CD4-positive, alpha-beta T cell treated with Interleukin-15 for 1 hour (primary cell): ENCODE results near the gene RTN4R.

Experiments used
- DNase-seq: peaks from one replicate; pipeline ENCODE4 v3.0.0-alpha.2; 2020

RTN4R gene

GRCh38 chr22:20212754-20213699, 55.1 kb downstream of the RTN4R start:
- DNase-seq: no peak

GRCh38 chr22:20211997-20212753, 55.9 kb downstream of the RTN4R start:
- no peak for DNase-seq

GRCh38 chr22:20211409-20211996, 56.6 kb downstream of the RTN4R start:
- DNase-seq: no peak

GRCh38 chr22:20210473-20211059, 57.6 kb downstream of the RTN4R start:
- no peak for DNase-seq

DNA sequence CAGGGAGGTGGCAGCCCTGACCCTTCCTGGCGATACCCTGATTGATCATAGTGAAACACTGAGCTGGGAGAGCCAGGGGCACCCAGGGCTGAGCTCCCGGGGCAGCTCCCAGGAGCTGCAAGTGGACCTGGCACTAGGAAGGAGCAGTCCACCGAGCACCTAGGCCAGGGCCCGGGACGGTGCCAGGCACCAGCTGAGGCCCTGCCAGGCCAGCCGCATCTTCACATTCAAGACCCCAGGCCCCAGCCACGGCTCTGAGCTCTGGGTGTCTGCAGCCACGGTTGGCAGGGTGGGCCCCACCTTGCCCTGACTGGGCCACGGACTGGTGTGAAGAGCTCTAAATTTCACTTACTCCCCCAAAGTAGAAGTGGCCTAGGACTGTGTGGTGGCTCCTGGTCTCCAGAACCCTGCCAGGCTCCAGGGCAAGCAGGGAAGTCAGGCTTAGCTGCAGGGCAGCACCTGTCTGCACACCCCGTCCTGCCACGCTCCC, 58.3 kb downstream of the RTN4R start:
- no peak for DNase-seq

- DNase-seq: no peak
These were observed 59.3 kb downstream of the RTN4R start for GRCh38 chr22:20208713-20209310.

GRCh38 chr22:20207277-20208025, 60.7 kb downstream of the RTN4R start:
- no peak for DNase-seq

DNA sequence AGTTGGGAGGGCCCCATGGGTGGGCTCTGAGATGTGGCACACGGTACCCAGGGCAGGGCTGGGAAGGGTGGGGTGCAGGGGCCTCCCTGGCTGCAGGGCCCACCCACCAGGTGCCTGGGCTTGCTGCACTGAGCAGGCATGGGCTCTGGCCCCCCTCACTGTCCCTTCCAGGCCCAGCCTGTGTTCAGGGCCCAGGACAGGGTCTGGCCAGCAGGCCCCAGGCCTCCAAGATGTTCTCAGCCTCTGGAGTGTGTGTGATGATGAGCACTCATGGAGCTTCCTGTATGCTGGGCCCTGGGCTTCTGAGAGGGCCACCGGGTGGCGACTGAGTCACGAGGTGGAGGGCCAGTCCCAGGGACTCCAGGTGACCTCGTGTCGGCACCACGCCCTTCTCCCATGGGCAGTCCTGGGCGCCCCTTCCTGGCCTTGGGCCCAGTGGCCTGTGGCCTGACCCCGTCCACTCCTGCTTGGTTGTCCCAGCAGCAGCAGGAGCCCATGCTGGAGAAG, 61.4 kb downstream of the RTN4R start:
- no peak for DNase-seq

- DNase-seq: peak; percentile 66
These were observed 62.0 kb downstream of the RTN4R start for GRCh38 chr22:20205964-20206708.

GRCh38 chr22:20205464-20205963, 62.6 kb downstream of the RTN4R start:
- no peak for DNase-seq

- no peak for DNase-seq
These were observed 63.3 kb downstream of the RTN4R start for GRCh38 chr22:20204806-20205205.

DNA sequence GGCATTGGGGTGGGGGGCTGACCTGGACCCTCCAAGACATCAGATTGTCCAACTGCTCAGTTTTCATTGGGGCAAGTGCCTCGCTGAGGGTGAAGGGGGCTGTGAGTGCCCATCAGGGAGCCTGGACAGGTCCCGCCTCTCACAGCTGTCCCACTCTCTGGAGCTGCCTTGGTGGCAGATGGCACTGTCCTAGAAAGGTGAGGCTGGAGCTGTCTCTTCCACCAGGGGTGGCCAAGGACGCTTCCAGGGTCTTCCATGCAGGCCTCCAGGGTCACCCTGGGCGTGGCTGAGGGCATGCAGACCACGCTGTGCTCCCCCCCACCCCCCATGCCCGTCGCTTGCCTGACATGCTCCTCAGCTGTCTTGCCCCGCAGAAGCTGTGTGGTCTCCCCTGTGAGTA, 63.8 kb downstream of the RTN4R start:
- no peak for DNase-seq

- no peak for DNase-seq
These were observed 64.4 kb downstream of the RTN4R start for GRCh38 chr22:20203552-20204201.

DNA sequence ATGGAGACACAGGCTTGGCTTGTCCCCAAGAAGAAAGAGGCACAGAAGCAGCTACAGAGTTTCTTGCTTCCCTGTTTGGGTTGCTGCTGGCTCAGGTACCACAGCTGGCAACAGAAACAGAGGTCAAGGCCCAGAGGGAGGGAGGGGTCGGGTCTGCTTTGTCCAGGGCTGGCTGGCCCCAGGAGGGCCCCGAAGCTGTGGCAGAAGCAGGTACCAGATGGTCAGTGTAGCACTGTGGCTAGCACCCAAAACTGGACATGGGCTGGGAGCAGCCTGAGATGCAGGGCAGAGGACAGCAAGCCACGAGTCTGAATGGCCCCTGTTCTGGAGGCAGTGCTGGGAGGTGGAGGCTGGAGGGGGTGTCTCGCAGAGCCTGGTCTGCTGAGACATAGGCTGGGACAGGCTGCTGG, 65.0 kb downstream of the RTN4R start:
- no peak for DNase-seq

DNA sequence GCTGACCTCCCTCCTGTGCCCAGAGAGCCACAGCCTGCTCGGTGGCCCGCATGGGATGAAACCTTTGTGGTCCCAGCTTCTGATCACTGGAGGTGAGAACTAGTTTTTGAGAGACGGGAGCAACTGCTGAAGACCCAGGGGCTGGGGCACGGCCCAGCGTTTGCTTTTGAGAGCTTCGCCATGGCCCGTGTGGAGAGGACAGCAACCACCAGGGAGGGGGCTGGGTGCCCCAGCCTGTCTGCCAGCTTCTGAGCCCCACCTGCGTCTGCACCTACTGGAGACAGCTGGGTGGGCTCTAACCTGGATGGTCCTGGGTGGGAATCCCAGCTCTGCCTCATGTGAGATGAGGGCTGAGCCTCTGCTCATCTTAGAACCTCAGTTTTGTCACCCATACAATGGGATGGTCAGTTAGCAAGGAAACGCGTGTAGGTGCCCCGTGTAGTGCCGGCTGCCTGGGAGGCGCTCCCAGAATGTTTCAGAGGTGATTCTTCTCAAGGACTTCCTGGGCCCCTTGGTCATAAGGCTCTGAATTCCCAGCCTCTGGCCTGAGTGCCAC, 66.2 kb downstream of the RTN4R start:
- no peak for DNase-seq

- DNase-seq: no peak
These were observed 68.2 kb downstream of the RTN4R start for GRCh38 chr22:20199906-20200305.

DNA sequence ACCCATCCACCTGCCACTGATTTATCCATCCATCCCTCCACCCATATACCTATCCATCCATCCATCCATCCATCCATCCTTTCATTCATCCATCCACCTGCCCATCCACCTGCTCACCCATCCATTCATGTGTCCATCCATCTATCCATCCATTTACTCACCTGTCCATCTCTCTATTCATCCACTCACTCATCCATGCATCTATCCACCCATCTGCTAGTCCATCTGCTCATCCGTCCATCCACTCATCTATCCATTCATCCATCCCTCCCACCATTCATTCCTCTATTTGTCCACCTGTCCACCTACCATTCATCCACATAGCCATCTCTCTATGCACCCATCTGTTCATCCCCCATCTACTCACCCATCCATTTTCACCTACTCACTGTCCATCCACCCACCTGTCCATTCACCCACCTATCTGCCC, 68.7 kb downstream of the RTN4R start:
- no peak for DNase-seq

GRCh38 chr22:20198557-20199319, 69.4 kb downstream of the RTN4R start:
- DNase-seq: no peak
